H1 (cell line): ENCODE measurements around the gene MRPL54. TPM values are rescaled to one million over a fixed set of nuclear protein-coding genes. Genes with fewer than 3 reads are reported as not detected.

Experiments used
- CTCF ChIA-PET: fragments of 300-600 bp; sonication (Branson Sonifier 250); formaldehyde crosslinking; loops from one replicate; lab custom pipeline; 2021; ENCODE audit not compliant: partially characterized antibody; lab: Charles Lee
- POLR2A ChIA-PET: fragments of 300-600 bp; sonication (Branson Sonifier 250); formaldehyde crosslinking; loops from one replicate; lab custom pipeline; 2021; ENCODE audit warnings: inconsistent platforms; ENCODE audit not compliant: partially characterized antibody; lab: Charles Lee
- DNase-seq, 2 experiments: peaks; one replicate each; pipeline versions ENCODE4 v3.0.0 to v3.0.0-alpha.2; 2010 to 2022; ENCODE audit warnings: low spot score in 2 of 2, low read depth in 1 of 2, mixed read lengths in 1 of 2
- FAIRE-seq: peaks from 2 replicates; lab custom pipeline; 2011; peaks lifted over from hg19 to GRCh38; lab: Jason Lieb, UNC
- H2AFZ ChIP-seq: 2 replicates; pipeline ENCODE4 v1.8.1; 2012; ENCODE audit warnings: low read length, inconsistent platforms
- H2AK5ac ChIP-seq: 2 replicates; pipeline ENCODE4 v1.6.1; 2013; ENCODE audit warnings: low read depth, low read length
- H2BK120ac ChIP-seq: replicated peaks from 2 replicates; pipeline ENCODE3; 2013; ENCODE audit warnings: low read depth, low read length, inconsistent platforms
- H2BK12ac ChIP-seq: 2 replicates; pipeline ENCODE4 v1.6.1; 2013; ENCODE audit warnings: low read depth, low read length
- H2BK15ac ChIP-seq: 2 replicates; pipeline ENCODE4 v1.6.1; 2013; ENCODE audit warnings: low read length
- H2BK20ac ChIP-seq: 2 replicates; pipeline ENCODE4 v1.6.1; 2013; ENCODE audit warnings: low read length
- H2BK5ac ChIP-seq: 2 replicates; pipeline ENCODE4 v1.6.1; 2013; ENCODE audit warnings: low read depth, low read length
- H3K14ac ChIP-seq: 2 replicates; pipeline ENCODE4 v1.6.1; 2013; ENCODE audit warnings: inconsistent platforms; ENCODE audit not compliant: insufficient read length
- H3K18ac ChIP-seq: 2 replicates; pipeline ENCODE4 v1.6.1; 2013; ENCODE audit warnings: low read length; ENCODE audit errors: extremely low read depth
- H3K23ac ChIP-seq: 2 replicates; pipeline ENCODE4 v1.6.1; 2013; ENCODE audit warnings: inconsistent platforms; ENCODE audit not compliant: insufficient read length
- H3K23me2 ChIP-seq: 2 replicates; pipeline ENCODE4 v1.6.1; 2013; ENCODE audit warnings: low read depth, low read length
- H3K27ac ChIP-seq: 2 replicates; pipeline ENCODE4 v1.6.1; 2011; ENCODE audit warnings: low read depth, low read length, inconsistent platforms
- H3K27me3 ChIP-seq, 4 experiments: replicated peaks in 1 of 4; 1 replicate in 1 of 4; 2 replicates in 3 of 4; pipeline versions ENCODE4 v1.6.1 to v1.8.1; 2011 to 2013; ENCODE audit warnings: low read length in 3 of 4, mild to moderate bottlenecking in 3 of 4, inconsistent platforms in 2 of 4, mixed read lengths in 2 of 4, moderate library complexity in 1 of 4; ENCODE audit not compliant: control insufficient read depth in 3 of 4, insufficient read depth in 3 of 4; ENCODE audit errors: extremely low read depth in 1 of 4
- H3K36me3 ChIP-seq, 4 experiments: 2 replicates each; pipeline versions ENCODE4 v1.6.1 to v1.8.1; 2011 to 2013; ENCODE audit warnings: mild to moderate bottlenecking in 4 of 4, low read length in 3 of 4, moderate library complexity in 2 of 4, control low read depth in 1 of 4, inconsistent platforms in 1 of 4; ENCODE audit not compliant: insufficient read depth in 4 of 4, control insufficient read depth in 2 of 4
- H3K4ac ChIP-seq: replicated peaks from 2 replicates; pipeline ENCODE3; 2013; ENCODE audit warnings: low read length, low read depth, mixed read lengths, inconsistent platforms; ENCODE audit not compliant: insufficient read length
- H3K4me1 ChIP-seq, 4 experiments: replicated peaks in 1 of 4; 1 replicate in 1 of 4; 2 replicates in 3 of 4; pipeline versions ENCODE4 v1.6.1 to v1.8.1; 2011 to 2013; ENCODE audit warnings: low read length in 3 of 4, inconsistent platforms in 2 of 4, mixed read lengths in 1 of 4; ENCODE audit not compliant: insufficient read depth in 4 of 4, control insufficient read depth in 3 of 4
- H3K4me2 ChIP-seq, 2 experiments: 2 replicates each; pipeline versions ENCODE4 v1.6.1 to v1.8.1; 2011 to 2013; ENCODE audit warnings: low read depth in 2 of 2, low read length in 2 of 2, control low read depth in 1 of 2, inconsistent platforms in 1 of 2, mild to moderate bottlenecking in 1 of 2; ENCODE audit not compliant: insufficient read depth in 1 of 2
- H3K4me3 ChIP-seq, 4 experiments: fragments of 200-600, 300-600 bp in 1 of 4; sonication (generic), shearing (Covaris generic), sonication (Bioruptor Twin) in 1 of 4; 2 replicates each; pipeline versions ENCODE4 v1.5.1 to v1.8.1; 2011 to 2016; ENCODE audit warnings: low read length in 4 of 4, low read depth in 3 of 4, control low read depth in 2 of 4, inconsistent platforms in 2 of 4, mild to moderate bottlenecking in 2 of 4, mixed read lengths in 1 of 4, moderate library complexity in 1 of 4; ENCODE audit not compliant: insufficient read depth in 2 of 4; ENCODE audit errors: extremely low read depth in 1 of 4
- H3K56ac ChIP-seq: replicated peaks from 2 replicates; pipeline ENCODE3; 2013; ENCODE audit warnings: low read depth, mild to moderate bottlenecking, mixed read lengths, low read length, inconsistent platforms; ENCODE audit not compliant: insufficient read length
- H3K79me1 ChIP-seq: 2 replicates; pipeline ENCODE4 v1.6.1; 2013; ENCODE audit warnings: low read depth, low read length, control low read depth
- H3K79me2 ChIP-seq, 2 experiments: 2 replicates each; pipeline versions ENCODE4 v1.6.1 to v1.8.1; 2012 to 2013; ENCODE audit warnings: low read length in 2 of 2, mild to moderate bottlenecking in 2 of 2, inconsistent platforms in 1 of 2; ENCODE audit not compliant: insufficient read depth in 2 of 2, control insufficient read depth in 1 of 2
- H3K9ac ChIP-seq, 4 experiments: replicated peaks in 1 of 4; 1 replicate in 1 of 4; 2 replicates in 3 of 4; pipeline versions ENCODE4 v1.6.1 to v1.8.1; 2011 to 2013; ENCODE audit warnings: low read depth in 3 of 4, low read length in 3 of 4, control low read depth in 2 of 4, mild to moderate bottlenecking in 2 of 4, moderate library complexity in 2 of 4, inconsistent platforms in 1 of 4; ENCODE audit errors: extremely low read depth in 1 of 4
- H3K9me3 ChIP-seq, 2 experiments: 2 replicates each; pipeline versions ENCODE4 v1.6.1 to v1.8.1; 2012 to 2013; ENCODE audit warnings: mild to moderate bottlenecking in 2 of 2, moderate library complexity in 2 of 2, control low read depth in 1 of 2, inconsistent platforms in 1 of 2, low read depth in 1 of 2, low read length in 1 of 2, mixed read lengths in 1 of 2; ENCODE audit not compliant: insufficient read depth in 2 of 2
- H4K20me1 ChIP-seq, 2 experiments: replicated peaks in 1 of 2; 2 replicates each; pipeline versions ENCODE3 to v1.8.1; 2011 to 2013; ENCODE audit warnings: inconsistent platforms in 2 of 2, low read length in 2 of 2, mild to moderate bottlenecking in 1 of 2; ENCODE audit not compliant: insufficient read depth in 2 of 2, control insufficient read depth in 1 of 2
- H4K5ac ChIP-seq: 2 replicates; pipeline ENCODE4 v1.6.1; 2013; ENCODE audit warnings: low read length, low read depth, mixed read lengths, inconsistent platforms; ENCODE audit not compliant: insufficient read length
- H4K8ac ChIP-seq: 2 replicates; pipeline ENCODE4 v1.8.0; 2013; ENCODE audit warnings: mild to moderate bottlenecking, moderate library complexity, low read length, inconsistent platforms; ENCODE audit not compliant: insufficient read depth; ENCODE audit errors: extremely low read depth
- H4K91ac ChIP-seq: replicated peaks from 2 replicates; pipeline ENCODE3; 2013; ENCODE audit warnings: low read length, mixed read lengths, inconsistent platforms; ENCODE audit not compliant: insufficient read length
- CHD2 ChIP-seq: IDR thresholded peaks from 2 replicates; pipeline ENCODE4 v1.6.1; 2012; ENCODE audit warnings: low read length, improper control_type of control experiment
- CREB1 ChIP-seq: IDR thresholded peaks from 2 replicates; pipeline ENCODE4 v1.6.1; 2012; ENCODE audit warnings: inconsistent platforms
- JUN ChIP-seq: IDR thresholded peaks from 2 replicates; pipeline ENCODE4 v1.6.1; 2011; ENCODE audit warnings: low read depth, mild to moderate bottlenecking, improper control_type of control experiment, low read length
- KDM5A ChIP-seq: fragments of 200-600 bp; IDR thresholded peaks from 2 replicates; pipeline ENCODE4 v1.7.1; 2012; ENCODE audit warnings: mild to moderate bottlenecking, low read length, inconsistent platforms, mixed read lengths
- SIX5 ChIP-seq: IDR thresholded peaks from 2 replicates; pipeline ENCODE4 v1.6.1; 2011; ENCODE audit warnings: mild to moderate bottlenecking, low read depth, low read length
- SUZ12 ChIP-seq: fragments of 200-600 bp; sonication (generic); IDR thresholded peaks from 2 replicates; pipeline ENCODE4 v1.6.1; 2012; ENCODE audit warnings: mild to moderate bottlenecking, inconsistent platforms, low read length, moderate library complexity, mixed read lengths
- YY1 ChIP-seq: IDR thresholded peaks from 2 replicates; pipeline ENCODE4 v1.6.1; 2011; ENCODE audit warnings: low read depth, mild to moderate bottlenecking, low read length
- WGBS, 2 experiments: shearing (Covaris generic) in 1 of 2; methylation state at CpG; one replicate each; pipeline versions ENCODE4 v1.1.6 to v1.1.7; 2013 to 2015; ENCODE audit warnings: low lambda C conversion rate in 2 of 2, mixed read lengths in 2 of 2, inconsistent platforms in 1 of 2, low coverage in 1 of 2, missing lambda C conversion rate in 1 of 2; ENCODE audit not compliant: insufficient replicate concordance in 2 of 2, insufficient coverage in 1 of 2, insufficient read length in 1 of 2; ENCODE audit errors: extremely low coverage in 1 of 2, missing lambda C conversion rate in 1 of 2; 5-methylcytosine and 5-hydroxymethylcytosine counted together
- polyA plus RNA-seq, 7 experiments: library from polyadenylated mRNA; depleted of rRNA in 3 of 7; stranded (reverse) in 5 of 7; unstranded in 2 of 7; fragments of >200 nt in 5 of 7; fragments of 200-250 nt in 2 of 7; gene quantifications; 1 replicate in 5 of 7; 2 replicates in 1 of 7; 4 replicates in 1 of 7; pipeline versions ENCODE4 v1.2.1 to v1.2.3, GENCODE V29; 2011 to 2013; ENCODE audit warnings: missing spikeins in 2 of 7, mixed read lengths in 2 of 7
- total RNA-seq: library from RNA; stranded (reverse); fragmentation: NEBNext Ultra II Directional; extraction: Animal tissue kit (Norgen Biotek cat#: 25700); gene quantifications from 2 replicates; pipeline ENCODE4 v1.2.1, GENCODE V29; 2021

Gene MRPL54
- total and polyA plus RNA-seq, 2 of the 8 experiments (the other 6 are each of a cell fraction or from before 2014, with no cell fraction given), result 63.8 to 72.8 TPM

DNA sequence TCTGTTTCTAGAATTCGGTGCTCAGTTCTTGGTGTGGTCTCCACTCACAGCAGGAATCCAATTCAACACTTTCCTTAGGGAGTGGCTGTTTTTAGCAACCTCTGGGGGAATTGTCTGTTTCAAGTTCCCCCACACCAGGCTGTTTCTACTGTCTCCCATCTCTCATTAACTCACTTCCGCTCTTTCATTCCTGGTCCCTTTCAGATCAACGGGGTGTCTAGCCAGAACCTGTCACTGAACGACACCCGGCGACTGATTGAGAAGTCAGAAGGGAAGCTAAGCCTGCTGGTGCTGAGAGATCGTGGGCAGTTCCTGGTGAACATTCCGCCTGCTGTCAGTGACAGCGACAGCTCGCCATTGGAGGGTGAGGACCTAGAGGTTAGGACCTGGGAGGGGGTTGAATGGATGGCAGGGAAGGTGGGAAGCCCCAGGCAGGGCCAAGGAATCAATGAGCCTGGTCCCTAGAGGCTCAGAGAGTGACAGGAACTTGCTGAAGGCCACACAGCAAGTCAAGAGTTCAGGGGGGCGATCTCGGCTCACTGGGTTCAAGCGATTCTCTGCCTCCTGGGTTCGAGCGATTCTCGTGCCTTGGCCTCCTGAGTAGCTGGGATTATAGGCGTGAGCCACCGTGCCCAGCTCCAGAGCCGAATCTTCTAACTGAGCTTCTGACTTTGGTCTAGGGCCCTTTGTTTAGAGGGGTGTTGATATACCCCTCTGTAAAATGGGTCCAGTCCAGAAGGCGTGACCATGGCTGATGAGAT, 28.8 kb upstream of the MRPL54 start:
- H3K79me2 ChIP-seq, result no peaks in the 10 kb centered on the region
- no peak for FAIRE-seq
- H3K36me3 ChIP-seq, result peaks cover 0 to 7% (median 3%) of the 10 kb centered on the region in 4 experiments; a peak in 5 of 8 replicates
- H3K4ac ChIP-seq, result no peak overlapping the region
- no peak overlapping the region for H2AFZ ChIP-seq
- no peaks in the 10 kb centered on the region for H3K79me1 ChIP-seq
- CTCF ChIA-PET, result interaction anchor here (1.1 to 1.2 kb wide), 2 partner anchors 9 to 13 kb away, joined by 3 to 4 read pairs; no protein-coding TSS in a partner anchor
- no peak overlapping the region for H2BK5ac ChIP-seq
- no peak overlapping the region for H2BK20ac ChIP-seq
- H3K9ac ChIP-seq, result no peak overlapping the region
- no peak overlapping the region for H3K27ac ChIP-seq
- no peaks in the 10 kb centered on the region for H3K9me3 ChIP-seq
- H3K23ac ChIP-seq, result no peak overlapping the region
- H3K18ac ChIP-seq, result no peak overlapping the region
- WGBS, 2 experiments, result 93% methylated on average over 20 of the region's 20 CpGs; no CpG with 5 or more reads in 1 of the 2 experiments
- H4K8ac ChIP-seq, result no peak overlapping the region
- H3K4me2 ChIP-seq, result no peak overlapping the region
- H3K14ac ChIP-seq, result no peak overlapping the region
- TF ChIP-seq CHD2 (no peak), CREB1 (no peak), SIX5 (no peak), YY1 (no peak), SUZ12 (no peak), KDM5A (no peak), JUN (no peak)
- no peak overlapping the region for H2BK15ac ChIP-seq
- H2BK12ac ChIP-seq, result no peak overlapping the region
- POLR2A ChIA-PET, result interaction anchor here (1.7 kb wide), 1 partner anchor 13 kb away, joined by 4 read pairs; no protein-coding TSS in a partner anchor
- no peaks in the 10 kb centered on the region for H3K4me1 ChIP-seq
- peaks cover 0 to 3% of the 10 kb centered on the region in 2 experiments for H4K20me1 ChIP-seq
- H2AK5ac ChIP-seq, result no peak overlapping the region
- H4K5ac ChIP-seq, result no peak overlapping the region
- no peak overlapping the region for H4K91ac ChIP-seq
- DNase-seq, result no peak
- H3K23me2 ChIP-seq, result no peaks in the 10 kb centered on the region
- no peaks in the 10 kb centered on the region for H3K27me3 ChIP-seq
- H3K56ac ChIP-seq, result no peak overlapping the region
- no peak overlapping the region for H3K4me3 ChIP-seq
- H2BK120ac ChIP-seq, result no peak overlapping the region
